ENCODE results near the gene EPB41L4B.

Gene EPB41L4B

DNA sequence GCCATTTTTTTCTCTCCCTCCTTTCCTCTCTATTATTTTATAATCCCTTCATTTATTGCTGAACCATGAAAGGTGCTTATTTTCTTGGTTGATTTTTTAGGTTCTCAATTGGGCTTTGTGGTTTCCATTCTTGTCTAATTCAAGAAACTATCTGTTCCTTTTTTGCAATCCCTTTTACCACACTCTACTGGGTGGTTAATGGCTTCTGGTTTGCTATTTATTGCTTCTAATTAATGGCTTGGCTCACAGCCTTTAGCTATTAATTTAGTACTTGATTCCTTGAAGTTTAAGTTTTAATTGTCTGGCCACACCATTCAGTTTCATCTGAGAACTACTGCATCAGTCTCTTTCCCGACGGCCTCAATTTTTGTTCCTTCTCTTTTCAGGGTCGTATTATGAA, 159.4 kb downstream of the EPB41L4B start:
- no peak for DNase-seq (ENCODE audit: low read depth)
- no peak overlapping the region for H3K4me3 ChIP-seq (ENCODE audit: low read depth, low read length)
- TF ChIP-seq POLR2A (IDR thresholded peaks at IDR 0.05; ENCODE audit: extremely low read depth, insufficient read length) (no peak), MYC (IDR thresholded peaks at IDR 0.05; ENCODE audit: low read depth, low read length) (no peak)
- TF ChIP-seq, protein P1, sequence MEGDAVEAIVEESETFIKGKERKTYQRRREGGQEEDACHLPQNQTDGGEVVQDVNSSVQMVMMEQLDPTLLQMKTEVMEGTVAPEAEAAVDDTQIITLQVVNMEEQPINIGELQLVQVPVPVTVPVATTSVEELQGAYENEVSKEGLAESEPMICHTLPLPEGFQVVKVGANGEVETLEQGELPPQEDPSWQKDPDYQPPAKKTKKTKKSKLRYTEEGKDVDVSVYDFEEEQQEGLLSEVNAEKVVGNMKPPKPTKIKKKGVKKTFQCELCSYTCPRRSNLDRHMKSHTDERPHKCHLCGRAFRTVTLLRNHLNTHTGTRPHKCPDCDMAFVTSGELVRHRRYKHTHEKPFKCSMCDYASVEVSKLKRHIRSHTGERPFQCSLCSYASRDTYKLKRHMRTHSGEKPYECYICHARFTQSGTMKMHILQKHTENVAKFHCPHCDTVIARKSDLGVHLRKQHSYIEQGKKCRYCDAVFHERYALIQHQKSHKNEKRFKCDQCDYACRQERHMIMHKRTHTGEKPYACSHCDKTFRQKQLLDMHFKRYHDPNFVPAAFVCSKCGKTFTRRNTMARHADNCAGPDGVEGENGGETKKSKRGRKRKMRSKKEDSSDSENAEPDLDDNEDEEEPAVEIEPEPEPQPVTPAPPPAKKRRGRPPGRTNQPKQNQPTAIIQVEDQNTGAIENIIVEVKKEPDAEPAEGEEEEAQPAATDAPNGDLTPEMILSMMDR (IDR thresholded peaks at IDR 0.05; ENCODE audit: low read depth, low read length): no peak
- TF ChIP-seq, protein P2, sequence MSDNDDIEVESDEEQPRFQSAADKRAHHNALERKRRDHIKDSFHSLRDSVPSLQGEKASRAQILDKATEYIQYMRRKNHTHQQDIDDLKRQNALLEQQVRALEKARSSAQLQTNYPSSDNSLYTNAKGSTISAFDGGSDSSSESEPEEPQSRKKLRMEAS (IDR thresholded peaks at IDR 0.05; ENCODE audit: low read depth, low read length): no peak

DNA sequence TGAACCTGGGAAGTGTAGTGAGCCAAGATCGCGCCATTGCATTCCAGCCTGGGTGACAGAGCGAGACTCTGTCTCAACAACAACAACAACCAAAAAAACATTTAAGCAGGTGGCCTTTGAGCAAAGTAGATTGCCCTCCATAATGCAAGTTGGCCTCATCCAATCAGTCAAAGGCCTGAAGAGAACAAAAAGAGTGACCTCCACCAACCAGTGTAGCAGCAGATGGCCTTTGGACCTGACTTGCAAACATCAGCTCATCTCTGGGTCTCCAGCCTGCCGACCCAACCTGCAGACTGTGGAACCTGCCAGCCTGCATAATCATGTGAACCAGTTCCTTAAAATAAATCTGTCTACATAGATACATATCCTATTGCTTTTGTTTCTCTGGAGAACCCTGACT, 161.3 kb downstream of the EPB41L4B start:
- H3K4me3 ChIP-seq (ENCODE audit: low read depth, low read length): no peak overlapping the region
- TF ChIP-seq, protein P2 (IDR thresholded peaks at IDR 0.05; ENCODE audit: low read depth, low read length): no peak
- TF ChIP-seq, protein P1 (IDR thresholded peaks at IDR 0.05; ENCODE audit: low read depth, low read length): no peak
- TF ChIP-seq POLR2A (IDR thresholded peaks at IDR 0.05; ENCODE audit: extremely low read depth, insufficient read length): no peak
- DNase-seq (ENCODE audit: low read depth): no peak

DNA sequence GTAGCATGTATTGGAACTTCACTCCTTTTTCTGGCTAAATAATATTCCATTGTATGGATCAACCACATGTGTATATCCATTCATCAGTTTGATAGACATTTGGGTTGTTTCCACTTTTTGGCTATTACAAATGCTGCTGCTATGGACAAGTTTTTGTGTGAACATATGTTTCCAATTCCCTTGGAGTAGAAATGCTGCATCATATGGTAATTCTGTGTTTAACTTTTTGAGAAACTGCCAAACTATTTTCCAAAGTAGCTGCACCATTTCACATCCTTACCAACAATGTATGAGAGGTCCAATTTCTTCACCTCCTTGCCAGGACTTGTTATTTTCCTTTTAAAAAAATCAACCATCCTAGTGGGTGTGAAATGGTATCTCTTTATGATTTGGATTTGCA, 162.2 kb downstream of the EPB41L4B start:
- DNase-seq (ENCODE audit: low read depth): no peak
- TF ChIP-seq POLR2A (IDR thresholded peaks at IDR 0.05; ENCODE audit: extremely low read depth, insufficient read length): no peak
- TF ChIP-seq MYC (IDR thresholded peaks at IDR 0.05; ENCODE audit: low read depth, low read length): no peak
- TF ChIP-seq, protein P2 (IDR thresholded peaks at IDR 0.05; ENCODE audit: low read depth, low read length): no peak
- TF ChIP-seq, protein P1 (IDR thresholded peaks at IDR 0.05; ENCODE audit: low read depth, low read length): no peak
- no peak overlapping the region for H3K4me3 ChIP-seq (ENCODE audit: low read depth, low read length)

DNA sequence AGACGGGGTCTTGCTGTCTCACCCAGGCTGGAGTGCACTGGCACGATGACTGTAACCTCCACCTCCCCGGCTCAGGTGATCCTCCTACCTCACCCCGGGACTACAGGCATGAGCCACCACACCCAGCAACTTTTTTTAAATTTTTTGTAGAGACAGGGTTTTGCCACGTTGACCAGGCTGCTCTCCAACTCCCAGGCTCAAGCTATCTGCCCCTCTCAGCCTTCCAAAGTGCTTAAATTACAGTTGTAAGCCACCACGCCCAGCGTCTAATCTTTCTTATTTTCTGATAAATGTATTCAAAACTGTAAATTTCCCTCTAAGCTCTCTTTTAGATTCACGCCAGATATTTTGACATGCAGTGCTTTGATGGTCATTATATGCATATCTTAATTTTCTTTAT, 164.2 kb downstream of the EPB41L4B start:
- TF ChIP-seq MYC (IDR thresholded peaks at IDR 0.05; ENCODE audit: low read depth, low read length): no peak
- TF ChIP-seq, protein P2 (IDR thresholded peaks at IDR 0.05; ENCODE audit: low read depth, low read length): no peak
- TF ChIP-seq, protein P1 (IDR thresholded peaks at IDR 0.05; ENCODE audit: low read depth, low read length): no peak
- no peak for DNase-seq (ENCODE audit: low read depth)
- no peak overlapping the region for H3K4me3 ChIP-seq (ENCODE audit: low read depth, low read length)

DNA sequence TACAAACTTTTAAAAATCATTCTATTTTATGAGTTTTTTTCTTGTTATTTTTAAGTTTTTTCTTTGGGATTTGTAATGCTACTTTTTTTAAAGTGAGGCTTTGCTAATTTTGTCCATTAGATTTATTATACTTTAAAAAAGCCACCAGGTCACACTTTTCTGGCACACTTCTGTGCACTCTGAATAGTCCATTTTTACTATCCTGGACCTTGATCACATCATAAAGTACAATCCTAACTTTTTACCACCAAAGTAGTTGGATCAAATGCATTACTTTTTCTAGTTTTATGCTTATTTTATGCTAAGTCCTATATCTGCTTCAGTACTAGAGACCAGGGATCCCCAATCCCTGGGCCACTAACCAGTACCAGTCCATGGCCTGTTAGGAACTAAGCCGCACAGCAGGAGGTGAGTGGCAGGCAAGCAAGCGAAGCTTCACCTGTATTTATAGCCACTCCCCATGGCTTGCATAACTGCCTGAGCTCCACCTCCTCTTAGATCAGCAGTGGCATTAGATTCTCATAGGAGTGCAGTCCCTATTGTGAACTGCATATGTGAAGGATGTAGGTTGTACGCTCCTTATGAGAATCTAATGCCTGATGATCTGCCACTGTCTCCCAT, 169.8 kb downstream of the EPB41L4B start:
- no peak overlapping the region for H3K4me3 ChIP-seq (ENCODE audit: low read depth, low read length)
- TF ChIP-seq POLR2A (IDR thresholded peaks at IDR 0.05; ENCODE audit: extremely low read depth, insufficient read length) (no peak), MYC (IDR thresholded peaks at IDR 0.05; ENCODE audit: low read depth, low read length) (no peak)
- TF ChIP-seq, protein P2 (IDR thresholded peaks at IDR 0.05; ENCODE audit: low read depth, low read length): no peak
- TF ChIP-seq, protein P1 (IDR thresholded peaks at IDR 0.05; ENCODE audit: low read depth, low read length): no peak
- no peak for DNase-seq (ENCODE audit: low read depth)

All from NB4 (cell line).